ENCODE data around the gene TM2D3.

- no peak for TF ChIP-seq POLR2A (IDR thresholded peaks at IDR 0.05)
- TF ChIP-seq CTCF (IDR thresholded peaks at IDR 0.05), result no peak
Observed at GRCh38 chr15:101641894-101642293, 10.3 kb downstream of the TM2D3 start.

Measured in adrenal gland (tissue), 5 donors.